ENCODE measurements around the gene CFI.

GRCh38 chr4:109718759-109719158 lies 83.0 kb downstream of the CFI start:
- TF ChIP-seq EZH2 (IDR thresholded peaks at IDR 0.05; ENCODE audit: borderline replicate concordance, low read depth, low read length, severe bottlenecking), result no peak
- TF ChIP-seq, protein P1, sequence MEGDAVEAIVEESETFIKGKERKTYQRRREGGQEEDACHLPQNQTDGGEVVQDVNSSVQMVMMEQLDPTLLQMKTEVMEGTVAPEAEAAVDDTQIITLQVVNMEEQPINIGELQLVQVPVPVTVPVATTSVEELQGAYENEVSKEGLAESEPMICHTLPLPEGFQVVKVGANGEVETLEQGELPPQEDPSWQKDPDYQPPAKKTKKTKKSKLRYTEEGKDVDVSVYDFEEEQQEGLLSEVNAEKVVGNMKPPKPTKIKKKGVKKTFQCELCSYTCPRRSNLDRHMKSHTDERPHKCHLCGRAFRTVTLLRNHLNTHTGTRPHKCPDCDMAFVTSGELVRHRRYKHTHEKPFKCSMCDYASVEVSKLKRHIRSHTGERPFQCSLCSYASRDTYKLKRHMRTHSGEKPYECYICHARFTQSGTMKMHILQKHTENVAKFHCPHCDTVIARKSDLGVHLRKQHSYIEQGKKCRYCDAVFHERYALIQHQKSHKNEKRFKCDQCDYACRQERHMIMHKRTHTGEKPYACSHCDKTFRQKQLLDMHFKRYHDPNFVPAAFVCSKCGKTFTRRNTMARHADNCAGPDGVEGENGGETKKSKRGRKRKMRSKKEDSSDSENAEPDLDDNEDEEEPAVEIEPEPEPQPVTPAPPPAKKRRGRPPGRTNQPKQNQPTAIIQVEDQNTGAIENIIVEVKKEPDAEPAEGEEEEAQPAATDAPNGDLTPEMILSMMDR (IDR thresholded peaks at IDR 0.05; ENCODE audit: borderline replicate concordance, extremely low read depth, low read length, poor library complexity, severe bottlenecking), result no peak
